HG02885 (cell line): Measurements from ENCODE around the gene LSAMP.

Source experiments
- ATAC-seq: cut with Tn5 transposase; IDR thresholded peaks from one replicate; pipeline ENCODE4 v1.9.1; 2021; ENCODE audit warnings: mild to moderate bottlenecking; ENCODE audit not compliant: unreplicated experiment, poor library complexity

LSAMP gene

DNA sequence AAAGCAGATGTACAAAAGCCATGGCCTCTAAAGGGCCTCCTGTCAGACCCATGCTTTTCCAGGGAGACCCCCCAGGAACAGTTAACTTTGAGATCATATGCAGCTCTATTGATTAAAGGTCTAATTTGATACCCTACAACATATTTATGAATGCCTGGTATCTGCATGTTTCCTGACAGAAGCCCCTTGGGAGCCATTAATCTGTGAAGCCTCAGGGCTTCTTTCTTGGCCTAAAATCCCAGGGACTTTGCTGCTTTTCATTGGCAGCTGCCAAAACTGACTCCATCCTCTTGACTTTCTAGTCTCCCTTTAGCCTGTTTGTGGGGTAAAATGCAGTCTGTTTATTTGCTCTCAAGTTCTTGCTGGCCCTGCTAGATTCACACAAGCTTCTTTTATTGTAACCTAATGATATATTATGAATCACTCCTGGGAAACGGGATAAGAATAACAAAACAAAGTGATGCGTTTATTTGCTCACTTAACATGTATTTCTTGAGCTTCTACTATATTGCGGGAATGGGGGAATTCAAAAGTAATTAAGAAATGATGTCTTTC lies 257.0 kb downstream of the LSAMP start:
- ATAC-seq = no peak

DNA sequence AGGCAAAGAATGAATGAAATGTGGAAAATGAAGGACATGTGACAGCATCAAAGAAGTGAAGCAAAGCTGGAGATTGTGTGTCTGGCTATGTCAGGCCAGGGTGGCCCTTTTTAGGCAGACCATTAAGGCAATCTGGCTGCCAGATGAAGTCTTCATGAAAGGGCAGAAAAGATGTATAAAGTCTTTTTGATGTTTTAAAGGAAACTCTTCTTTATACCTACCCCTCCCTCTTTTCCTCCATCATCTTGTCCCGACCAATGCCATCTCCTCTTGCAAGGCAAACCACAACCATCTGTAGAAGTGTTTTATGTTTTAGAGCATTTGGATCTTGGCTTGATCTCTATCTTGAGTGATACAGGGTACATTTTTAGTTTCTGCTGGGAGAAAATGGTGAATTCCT lies 259.2 kb downstream of the LSAMP start:
- no peak for ATAC-seq

DNA sequence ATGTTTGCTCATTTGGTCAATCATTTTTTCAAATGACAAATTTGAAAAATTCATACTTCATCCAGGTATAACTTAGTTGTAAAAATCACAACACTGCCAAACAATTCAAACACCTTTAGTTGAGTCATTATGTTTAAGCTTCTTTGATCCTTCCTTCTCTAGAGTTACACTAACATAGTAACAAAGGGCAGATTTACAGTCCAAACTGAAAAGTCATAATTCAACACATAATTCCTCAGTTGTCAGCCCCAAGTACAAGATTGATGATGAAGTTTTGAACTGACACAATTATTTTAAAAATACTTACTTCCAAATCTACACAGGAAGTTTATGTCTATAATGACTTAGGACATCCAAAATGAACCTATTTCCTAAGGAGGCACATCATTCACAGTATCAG lies 264.1 kb downstream of the LSAMP start:
- no peak for ATAC-seq

DNA sequence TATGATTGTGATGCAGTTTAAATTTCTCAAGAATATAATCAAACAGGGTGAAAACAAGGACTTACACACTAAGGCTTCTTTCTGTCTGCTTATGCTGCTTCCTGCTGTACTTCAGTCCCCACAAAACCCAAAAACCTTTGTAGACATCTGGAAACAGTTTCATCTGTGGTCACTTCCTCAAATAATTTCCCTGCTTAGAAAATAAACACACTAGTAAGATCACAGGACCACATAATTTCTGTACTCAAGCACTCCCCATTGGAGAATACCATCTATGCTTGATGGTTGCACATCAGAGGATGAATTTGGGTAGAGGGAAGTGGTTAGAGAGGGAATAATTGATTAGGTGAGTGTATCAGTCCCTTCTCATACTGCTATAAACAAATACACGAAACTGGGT lies 266.2 kb downstream of the LSAMP start:
- no peak for ATAC-seq

DNA sequence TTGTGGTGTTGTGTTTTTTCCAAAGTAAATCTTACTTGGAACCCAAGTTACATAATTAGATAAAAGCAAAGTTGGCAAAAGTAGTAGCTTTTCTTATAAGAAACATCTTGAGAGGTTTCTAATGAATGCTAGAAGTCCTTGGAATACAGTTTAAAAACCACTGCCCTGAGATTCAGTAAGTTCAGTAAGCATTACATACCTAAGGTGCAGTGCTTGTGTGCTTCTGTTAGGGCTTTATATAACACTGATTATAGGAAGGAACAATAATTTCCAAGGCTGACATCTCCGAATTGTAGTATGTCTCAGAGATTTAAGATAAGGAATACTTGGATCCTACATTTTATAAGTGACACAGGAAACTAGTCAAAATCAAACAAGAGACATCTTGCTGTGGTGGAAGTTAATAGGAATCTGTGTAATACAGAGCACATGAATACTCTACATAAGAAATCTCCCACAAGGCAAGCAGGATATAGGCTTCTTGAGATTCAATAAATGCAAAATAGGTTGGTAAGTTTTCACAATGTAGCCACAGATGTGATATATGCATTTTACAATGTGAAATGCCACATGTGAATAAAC lies 268.2 kb downstream of the LSAMP start:
- no peak for ATAC-seq

DNA sequence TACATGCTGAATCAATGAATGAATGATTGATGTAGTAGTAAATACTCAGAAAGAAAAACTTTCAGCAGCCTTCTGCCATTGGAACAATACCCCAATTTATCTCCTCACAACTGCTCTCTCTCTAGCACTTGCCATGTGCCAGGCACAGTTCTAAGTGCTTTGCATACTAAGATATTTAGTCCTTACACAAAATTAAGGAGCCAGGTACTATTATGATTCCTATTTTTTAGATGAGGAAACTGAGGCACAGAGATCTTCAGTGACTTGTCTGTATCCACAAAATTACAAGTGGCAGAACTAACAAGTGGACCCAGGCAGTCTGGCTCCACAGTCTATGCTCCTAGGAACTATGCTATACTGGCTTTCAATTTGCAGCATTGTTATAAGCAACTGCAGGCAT lies 279.2 kb downstream of the LSAMP start:
- no peak for ATAC-seq

DNA sequence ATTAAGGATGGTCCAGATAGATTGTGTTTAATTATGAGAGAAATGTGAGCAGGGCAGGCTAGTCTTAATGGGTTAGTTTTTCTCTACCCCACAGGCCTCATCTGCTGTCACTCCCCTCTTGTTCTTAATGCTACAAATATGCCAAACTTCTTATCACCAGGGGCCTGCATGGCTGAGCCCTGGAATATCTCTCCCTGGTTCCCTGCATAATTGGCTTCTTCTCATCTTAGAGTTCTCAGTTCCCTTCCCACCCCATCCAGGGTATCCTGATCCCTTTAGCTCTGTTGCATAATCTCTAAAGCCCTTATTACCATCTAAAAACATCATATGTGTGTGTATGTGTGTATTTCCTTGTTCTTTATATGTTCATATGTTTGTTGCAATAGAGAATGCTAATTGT lies 279.6 kb downstream of the LSAMP start:
- ATAC-seq = no peak

DNA sequence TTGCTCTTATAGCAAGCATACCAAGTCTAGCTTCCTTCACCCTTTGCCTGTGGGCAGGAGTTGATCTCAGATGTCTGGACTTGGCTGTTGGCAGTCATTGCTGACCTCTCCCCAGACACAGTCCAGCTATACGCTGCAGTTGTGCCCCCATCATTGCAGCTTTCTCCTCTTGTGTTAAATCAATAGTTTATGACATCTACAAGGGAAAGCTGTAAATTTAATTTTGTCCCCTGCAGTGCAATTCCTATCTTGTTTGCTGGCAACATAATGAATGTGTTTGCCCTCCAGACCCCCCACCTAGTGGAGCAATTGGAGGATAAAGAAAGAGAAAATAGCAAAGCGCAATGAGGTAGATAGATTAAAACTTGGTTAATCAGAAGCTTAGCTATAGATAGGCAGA lies 280.2 kb downstream of the LSAMP start:
- no peak for ATAC-seq

DNA sequence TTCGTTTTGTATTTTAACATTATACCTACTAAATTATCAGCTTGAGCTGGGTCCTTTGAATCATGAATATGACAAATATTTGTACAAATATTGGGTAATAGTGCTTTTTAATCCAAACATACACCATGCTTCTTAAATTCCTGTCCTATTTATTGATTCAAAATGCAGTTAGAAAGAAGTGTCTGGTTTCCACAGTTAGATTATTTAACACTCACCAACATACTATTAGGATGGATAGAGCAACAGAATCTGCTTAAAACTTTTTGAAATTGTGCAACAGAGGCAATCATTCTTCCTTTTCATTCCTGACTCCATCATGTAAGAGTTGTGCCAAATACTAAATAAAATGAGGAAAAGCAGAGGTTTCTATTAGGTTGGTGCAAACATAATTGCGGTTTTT lies 281.2 kb downstream of the LSAMP start:
- ATAC-seq = no peak

DNA sequence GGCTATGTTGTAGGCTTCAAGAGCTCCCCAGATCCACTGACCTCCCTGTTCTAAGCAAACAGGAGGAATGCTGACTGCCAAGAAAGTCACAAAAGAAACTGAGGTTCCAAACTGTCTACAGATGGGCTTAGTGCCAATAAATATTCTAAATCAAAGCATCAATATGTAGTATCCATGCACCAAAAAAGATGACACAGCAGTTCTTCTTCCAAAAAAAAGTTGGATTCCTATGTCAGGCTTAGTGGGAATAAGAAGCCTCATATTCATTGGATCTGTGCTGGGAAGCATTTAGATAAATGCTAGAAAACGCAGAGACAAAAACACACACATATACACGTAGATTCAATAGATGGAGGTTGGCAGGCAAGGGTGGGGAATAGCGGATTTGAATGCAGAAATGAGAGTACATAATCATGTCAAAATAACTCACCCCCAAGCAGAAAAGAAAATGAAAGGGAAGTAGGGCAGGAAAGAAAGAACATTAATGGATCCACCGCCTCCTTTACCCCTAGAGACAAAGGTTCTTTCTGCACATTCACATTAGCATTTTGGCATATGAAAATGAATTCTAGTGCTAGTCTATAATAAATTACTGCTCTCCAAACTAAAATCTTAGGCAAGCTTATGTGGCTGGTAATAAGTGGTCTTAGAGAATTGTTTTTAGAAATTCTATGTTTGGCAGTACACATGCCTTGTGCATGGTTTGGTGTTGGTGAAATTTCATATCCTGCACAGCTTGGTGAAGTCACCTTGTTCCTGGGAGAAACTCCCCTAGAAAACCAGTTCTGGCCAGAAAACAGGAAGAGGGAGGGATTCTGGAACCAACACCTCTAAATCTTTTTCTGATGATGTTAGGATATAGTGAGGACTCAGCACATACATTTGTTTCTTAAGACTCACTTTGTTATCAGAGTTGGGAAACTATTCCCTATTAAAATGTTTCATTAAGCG lies 283.4 kb downstream of the LSAMP start:
- no peak for ATAC-seq

DNA sequence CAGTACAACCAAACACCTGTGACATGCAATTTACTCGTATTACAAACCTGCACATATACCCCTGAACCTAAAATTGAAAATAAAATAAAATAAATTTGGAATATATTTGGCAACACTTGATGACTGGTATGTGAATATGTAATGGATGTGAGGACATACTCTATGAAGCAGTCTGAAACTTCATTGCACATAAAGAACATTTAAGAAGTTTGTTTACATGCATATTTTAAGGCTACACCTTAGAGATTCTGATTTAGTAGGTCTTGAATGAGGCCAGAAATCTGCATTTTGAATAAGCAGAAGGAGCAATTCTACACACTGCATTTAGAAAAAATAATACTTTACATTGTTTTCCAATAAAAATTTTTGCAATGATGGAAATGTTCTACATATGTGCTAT lies 284.7 kb downstream of the LSAMP start:
- no peak for ATAC-seq

DNA sequence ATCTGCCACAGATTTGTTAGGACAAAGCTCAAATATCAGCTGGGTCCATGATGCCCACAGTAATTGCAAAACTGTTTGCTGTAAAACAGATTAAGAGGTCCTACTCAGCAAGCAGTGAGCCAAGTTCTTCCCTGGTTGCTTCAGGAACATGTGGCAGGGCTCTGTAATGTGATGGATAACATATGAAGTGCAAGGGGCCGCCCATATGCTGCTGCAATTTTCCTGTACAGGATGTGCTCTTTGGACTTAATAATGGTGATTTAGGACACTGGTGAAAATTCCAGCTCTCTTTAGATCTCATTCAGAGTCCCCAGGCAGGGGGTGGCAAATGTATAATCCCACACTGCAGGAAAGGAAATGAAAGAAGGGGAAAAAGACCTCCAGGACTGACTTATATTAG lies 289.4 kb downstream of the LSAMP start:
- ATAC-seq = no peak

DNA sequence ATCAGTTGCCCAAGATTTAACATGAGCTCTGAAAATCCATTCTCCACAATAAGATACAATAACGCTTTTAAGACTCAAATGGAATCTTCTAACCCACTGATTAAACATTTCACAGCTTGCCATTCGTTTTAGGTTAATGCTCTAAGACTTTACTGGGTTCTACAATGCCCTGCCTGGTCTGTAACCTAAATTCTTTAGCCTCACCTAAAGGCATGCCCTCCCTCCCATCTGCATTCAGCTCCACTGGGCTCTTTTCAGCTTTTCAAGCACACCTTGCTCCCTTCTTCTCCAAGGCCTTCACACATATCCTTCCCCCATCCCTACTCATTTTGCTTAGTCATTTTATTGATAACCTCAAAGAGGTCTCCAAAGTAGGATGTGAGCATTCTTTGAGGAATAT lies 290.9 kb downstream of the LSAMP start:
- ATAC-seq = no peak

DNA sequence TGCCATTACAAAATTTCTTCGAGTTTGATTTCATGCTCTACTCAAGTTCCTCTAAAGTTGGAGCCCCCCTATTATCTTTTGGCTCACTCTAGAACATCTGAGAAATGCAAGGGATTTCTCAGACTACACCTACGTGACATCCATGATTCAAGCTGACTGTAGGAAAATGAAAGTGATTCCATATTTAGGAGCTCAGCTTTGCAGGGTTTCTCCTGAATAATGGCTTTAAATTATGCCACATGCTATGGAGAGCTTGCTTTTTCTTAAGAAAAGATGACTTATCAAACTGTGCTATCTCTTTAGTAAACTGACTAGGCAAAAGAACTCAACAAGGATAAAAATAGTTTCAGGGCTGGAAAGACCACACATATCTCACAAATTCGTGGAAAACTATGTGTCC lies 292.1 kb downstream of the LSAMP start:
- no peak for ATAC-seq

DNA sequence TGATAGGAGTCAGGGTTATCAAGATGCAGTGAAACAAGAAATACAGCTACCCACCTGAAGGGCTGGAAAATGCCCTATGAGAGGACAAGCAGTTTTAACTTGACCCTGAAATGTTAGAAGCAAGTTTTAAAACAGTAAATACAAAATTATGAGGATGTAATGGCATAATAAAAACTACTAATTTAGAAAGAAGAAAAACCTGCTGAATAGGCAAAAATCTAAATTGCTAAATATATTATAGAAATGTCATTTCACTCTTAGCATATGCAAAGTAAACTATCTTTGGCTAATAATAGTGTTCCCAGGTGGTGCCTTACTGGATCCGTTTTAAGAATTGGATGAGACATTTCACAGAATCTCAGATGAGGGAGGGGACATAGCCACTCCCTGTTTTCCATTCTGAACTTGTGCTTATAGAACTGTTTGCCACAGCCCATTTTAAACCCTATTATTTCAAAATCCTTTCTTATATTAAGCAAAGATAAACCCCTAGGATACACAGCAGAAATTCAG lies 294.6 kb downstream of the LSAMP start:
- no peak for ATAC-seq

DNA sequence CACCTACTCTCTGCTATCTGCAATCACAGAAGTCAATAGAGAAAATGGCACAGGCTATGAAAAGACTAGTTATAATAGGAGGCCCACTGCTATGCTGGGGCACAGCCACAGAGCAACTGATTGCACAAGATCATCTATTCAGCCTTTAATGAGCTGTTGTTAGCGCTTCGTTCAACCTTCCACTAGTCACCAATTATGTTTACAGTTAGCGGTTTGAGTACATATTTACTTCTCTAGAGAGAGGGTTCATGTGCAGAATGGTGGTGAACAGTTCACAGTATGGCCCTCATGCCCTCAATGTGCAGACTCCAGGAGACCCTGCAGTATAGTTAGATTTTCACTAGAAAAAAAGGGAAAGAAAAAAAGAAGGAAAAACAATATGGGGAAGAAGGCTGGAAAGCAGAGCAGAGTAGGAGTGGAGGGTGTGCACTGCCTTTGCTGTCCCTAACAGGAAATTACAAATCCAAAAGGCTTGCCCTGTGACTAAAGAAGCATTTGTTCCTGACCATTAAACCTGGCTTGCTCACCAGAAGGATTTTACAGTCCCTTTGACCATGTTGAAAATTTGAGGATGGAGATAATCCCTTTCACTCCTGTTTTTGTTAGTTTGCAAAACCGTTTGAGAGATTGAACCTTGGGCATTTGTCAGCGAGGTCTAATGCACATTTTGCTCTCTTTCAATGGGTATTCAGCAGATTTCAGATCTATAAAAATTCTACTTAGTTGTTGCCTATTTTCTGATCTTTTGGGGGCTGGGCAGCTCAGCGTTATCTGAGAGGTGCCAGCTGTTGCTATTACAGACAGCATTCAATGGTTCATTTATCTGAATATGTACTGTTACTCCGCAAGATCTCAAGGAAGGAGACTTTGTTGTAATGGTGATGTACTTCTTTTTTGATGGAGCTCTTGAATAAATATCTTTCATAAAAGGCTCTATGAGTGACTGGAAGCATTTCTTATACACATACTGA lies 296.1 kb downstream of the LSAMP start:
- ATAC-seq = no peak

DNA sequence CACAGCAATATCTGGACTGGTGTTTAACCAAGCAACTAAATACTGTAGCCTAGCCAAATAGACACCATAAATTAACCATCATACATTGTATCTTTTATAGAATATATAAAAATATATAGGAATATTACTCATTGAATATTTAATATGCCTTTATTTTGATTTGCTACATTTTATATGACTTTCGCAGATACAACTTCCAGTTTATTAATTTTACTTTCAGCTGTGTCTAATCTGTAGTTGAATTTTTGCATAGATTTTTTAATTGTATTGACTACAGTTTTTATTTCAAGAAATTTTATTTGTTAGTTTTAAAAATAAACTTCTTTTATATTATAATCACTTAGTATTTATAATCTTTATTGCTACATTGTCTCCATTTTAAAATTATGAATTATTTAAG lies 299.7 kb downstream of the LSAMP start:
- ATAC-seq = no peak

DNA sequence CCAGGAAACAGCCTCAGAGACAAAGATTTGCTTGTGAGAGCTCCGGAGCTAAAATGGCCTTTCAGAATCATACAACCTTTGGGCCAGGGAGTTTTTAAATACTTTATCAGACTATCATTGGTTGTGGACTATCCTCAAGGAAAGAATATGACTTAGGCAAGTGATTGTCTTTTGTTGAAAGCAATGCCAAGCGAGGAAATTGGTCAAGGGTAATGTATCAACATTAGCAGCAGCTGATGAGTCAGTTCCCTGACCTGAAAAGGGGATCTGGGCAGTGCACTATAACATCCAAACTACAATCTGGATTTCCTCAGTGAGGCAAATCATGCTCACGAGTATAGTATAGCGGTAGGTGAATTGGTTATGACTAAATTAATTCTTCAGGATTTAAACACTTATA lies 303.6 kb downstream of the LSAMP start:
- no peak for ATAC-seq

DNA sequence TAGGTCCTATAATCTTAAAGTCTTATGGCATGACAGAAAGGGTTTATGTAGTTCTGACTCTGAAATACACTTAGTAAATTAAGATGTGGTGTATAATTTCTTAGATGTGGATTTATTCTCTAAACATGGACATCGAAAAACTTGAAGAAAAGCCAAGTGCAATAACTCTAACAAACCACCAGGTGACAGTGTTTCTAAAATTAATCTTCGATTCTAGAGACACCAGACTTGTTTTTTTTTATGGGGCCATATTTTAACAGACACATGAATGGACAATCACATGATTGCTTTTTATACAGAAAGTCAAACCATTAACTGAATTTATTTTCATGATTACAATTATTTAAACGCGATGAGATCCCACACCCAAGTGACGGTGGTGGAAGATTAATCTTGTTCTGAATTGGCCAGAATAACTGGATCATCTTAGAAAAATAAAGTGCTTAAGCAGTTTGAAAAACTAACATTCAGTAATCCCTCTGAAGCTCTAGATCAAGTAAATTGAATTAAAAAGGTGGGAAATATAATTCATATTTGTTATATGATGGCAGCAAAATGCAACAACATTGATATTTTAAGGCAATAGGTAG lies 305.1 kb downstream of the LSAMP start:
- ATAC-seq = peak; percentile 67

DNA sequence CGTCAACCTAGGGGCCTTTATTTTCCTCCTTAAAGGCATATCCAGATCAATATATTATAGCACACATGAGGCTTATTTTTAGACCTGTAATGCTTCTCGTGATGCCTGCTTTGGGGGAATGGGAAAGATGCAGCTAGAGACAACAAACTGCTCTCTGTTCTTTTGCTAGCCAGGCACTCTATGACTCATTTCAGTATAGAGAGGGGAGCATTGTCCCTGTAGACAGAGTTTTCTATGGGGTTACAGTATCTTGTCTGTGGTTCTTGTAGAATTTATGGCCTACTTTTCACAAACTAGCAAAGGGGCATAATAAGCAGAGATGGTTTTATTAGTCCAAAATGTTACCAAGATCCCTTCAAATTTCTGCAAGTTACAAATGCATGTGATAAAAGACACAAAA lies 305.6 kb downstream of the LSAMP start:
- ATAC-seq = peak; percentile 66
